ENCODE results near the gene DMXL2.
"Not testable (repeated sequence)": the region's sequence is repeated elsewhere in the genome, so short reads cannot be mapped to it uniquely, and the experiment has no call there.

The DMXL2 gene

DNA sequence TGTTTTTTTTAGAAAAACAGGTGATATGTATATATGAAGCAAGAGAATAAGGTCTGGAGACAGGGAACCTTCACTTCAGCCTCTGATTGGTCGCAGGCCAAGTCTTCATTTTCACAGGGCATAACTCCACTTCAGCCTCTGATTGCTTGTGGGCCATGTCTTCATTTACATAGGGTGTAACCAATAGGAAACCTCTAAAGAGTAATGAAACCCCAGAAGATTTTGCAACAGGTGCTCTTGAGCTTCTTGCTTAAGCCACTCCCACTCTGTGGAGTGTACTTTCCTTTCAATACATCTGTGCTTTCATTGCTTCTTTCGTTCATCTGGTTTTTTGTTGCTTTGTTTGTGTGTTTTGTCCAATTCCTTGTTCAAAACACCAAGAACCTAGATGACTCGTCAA, 36.1 kb upstream of the DMXL2 start:
- no peak for DNase-seq (ENCODE audit: extremely low read depth, low read depth)
- H3K4me3 ChIP-seq (replicated peaks; ENCODE audit: low read depth, low read length) = no peak overlapping the region
- TF ChIP-seq, protein P1, sequence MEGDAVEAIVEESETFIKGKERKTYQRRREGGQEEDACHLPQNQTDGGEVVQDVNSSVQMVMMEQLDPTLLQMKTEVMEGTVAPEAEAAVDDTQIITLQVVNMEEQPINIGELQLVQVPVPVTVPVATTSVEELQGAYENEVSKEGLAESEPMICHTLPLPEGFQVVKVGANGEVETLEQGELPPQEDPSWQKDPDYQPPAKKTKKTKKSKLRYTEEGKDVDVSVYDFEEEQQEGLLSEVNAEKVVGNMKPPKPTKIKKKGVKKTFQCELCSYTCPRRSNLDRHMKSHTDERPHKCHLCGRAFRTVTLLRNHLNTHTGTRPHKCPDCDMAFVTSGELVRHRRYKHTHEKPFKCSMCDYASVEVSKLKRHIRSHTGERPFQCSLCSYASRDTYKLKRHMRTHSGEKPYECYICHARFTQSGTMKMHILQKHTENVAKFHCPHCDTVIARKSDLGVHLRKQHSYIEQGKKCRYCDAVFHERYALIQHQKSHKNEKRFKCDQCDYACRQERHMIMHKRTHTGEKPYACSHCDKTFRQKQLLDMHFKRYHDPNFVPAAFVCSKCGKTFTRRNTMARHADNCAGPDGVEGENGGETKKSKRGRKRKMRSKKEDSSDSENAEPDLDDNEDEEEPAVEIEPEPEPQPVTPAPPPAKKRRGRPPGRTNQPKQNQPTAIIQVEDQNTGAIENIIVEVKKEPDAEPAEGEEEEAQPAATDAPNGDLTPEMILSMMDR (IDR thresholded peaks at IDR 0.05; ENCODE audit: low read depth, low read length, missing control alignments) = no peak

DNA sequence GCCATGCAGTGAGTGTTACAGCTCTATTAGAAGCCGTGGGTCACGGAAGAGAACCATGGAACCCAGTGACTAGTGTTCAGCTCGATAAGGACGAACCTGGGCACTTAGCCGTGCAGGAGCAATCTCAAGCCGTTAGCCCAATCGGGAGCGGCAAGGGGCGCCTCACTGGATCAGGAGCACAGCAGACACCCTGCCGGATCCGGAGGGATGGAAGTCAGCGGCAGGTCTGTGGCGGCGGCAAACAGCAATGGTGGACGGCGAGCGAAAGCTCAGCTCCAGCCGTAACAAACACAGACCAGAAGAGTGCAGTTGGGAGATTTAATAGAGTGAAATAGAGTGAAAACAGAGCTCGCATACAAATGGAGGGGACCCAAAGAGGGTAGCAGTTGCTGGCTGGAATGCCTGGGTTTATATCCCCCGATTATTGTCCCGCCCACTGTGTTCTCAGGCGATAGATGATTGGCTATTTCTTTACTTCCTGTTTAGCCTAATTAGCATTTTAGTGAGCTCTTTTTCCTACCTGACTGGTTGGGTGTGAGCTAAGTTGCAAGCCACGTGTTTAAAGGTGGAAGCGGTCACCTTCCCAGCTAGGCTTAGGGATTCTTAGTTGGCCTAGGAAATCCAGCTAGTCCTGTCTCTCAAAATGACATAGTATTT, 33.0 kb upstream of the DMXL2 start:
- H3K4me3 ChIP-seq (replicated peaks; ENCODE audit: low read depth, low read length); DNase-seq (ENCODE audit: extremely low read depth, low read depth): not testable (repeated sequence)

DNA sequence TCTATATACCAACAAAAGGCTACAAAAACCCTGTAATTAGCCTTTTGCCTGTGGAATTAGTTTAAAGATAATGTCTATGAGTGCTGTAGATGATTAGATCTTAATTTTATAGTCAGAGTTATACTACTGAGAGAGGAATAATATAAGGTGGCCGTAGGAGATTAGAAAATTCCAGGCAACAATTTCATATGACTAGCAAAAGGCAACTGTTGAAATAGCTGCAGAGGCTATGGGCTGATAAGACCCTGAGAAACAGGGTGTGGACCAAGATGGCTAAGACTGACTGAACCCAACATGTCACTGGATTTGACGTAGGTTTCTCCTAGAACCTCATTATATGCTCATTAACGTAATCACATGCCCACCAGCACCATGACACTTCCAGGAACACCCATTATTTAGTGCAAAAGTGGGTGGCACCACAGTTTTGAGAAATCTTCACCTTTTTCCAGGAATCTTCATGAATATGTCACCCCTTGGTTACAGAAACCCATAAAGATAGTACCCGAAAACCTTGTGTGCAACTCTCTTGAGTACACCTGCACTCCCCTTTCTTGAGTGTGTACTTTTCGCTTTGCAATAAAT, 29.6 kb upstream of the DMXL2 start:
- TF ChIP-seq, protein P1 (IDR thresholded peaks at IDR 0.05; ENCODE audit: low read depth, low read length, missing control alignments) = no peak
- no peak for DNase-seq (ENCODE audit: extremely low read depth, low read depth)

DNA sequence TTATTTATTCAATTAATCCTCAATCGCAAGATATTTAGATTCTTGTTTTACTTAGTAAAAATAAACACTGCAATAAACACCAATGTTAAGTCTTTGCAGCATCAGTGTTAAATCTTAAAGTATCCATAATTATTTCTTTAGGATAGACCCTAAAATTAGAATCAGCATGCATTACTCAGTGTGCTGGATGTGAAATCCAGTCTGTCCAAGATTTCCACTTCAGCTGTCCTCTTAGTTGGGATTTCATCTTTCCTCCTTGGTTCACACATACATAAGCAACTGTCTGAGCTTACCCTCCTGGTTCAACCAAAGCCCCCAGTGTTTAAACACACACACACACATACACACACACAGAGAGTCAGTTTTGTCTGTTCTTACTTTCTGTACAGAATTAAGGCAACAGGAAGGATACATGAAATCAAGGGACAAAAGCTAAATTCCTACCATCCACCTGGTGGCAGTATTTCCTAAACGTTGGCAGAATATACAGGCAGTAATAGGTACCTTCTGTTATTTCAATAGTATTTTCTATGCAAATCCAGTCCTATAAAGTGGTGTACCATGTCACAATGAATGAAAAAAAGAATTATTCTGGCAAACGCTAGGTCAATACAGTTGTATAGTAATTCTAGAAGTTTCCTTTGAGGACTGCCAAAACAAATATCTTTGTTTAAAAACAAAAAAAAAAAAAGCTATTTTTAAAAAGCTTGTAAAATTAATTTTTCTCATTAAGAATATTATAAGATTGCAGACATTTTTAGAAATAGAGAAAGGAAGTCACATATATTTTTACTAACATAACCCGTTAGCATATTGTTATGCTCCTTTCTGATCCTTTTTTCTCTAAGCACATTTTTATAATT, 27.3 kb upstream of the DMXL2 start:
- no peak overlapping the region for H3K4me3 ChIP-seq (replicated peaks; ENCODE audit: low read depth, low read length)
- DNase-seq (ENCODE audit: extremely low read depth, low read depth) = peak; percentile 45
- TF ChIP-seq, protein P1 (IDR thresholded peaks at IDR 0.05; ENCODE audit: low read depth, low read length, missing control alignments) = peak; percentile 51

More for the DNA sequence above, 29.6 kb upstream of the DMXL2 start:
- no peak overlapping the region for H3K4me3 ChIP-seq (replicated peaks; ENCODE audit: low read depth, low read length)

DNA sequence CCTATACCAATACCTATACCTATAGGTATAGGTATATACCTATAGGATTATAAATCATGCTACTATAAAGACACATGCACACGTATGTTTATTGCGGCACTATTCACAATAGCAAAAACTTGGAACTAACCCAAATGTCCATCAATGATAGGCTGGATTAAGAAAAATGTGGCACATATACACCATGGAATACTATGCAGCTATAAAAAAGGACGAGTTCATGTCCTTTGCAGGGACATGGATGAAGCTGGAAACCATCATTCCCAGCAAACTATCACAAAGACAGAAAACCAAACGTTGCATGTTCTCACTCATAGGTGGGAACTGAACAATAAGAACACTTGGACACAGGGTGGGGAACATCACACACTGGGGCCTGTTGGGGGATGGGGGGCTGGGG, 26.1 kb upstream of the DMXL2 start:
- DNase-seq (ENCODE audit: extremely low read depth, low read depth); H3K4me3 ChIP-seq (replicated peaks; ENCODE audit: low read depth, low read length): not testable (repeated sequence)

DNA sequence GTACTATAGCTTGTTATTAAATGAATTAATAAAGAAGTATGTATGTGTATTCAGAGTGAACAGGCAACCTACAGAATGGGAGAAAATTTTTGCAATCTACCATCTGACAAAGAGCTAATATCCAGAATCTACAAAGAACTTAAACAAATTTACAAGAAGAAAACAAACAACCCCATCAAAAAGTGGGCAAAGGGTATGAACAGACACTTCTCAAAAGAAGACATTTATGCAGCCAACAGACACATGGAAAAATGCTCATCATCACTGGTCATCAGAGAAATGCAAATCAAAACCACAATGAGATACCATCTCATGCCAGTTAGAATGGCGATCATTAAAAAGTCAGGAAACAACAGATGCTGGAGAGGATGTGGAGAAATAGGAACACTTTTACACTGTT, 25.5 kb upstream of the DMXL2 start:
- DNase-seq (ENCODE audit: extremely low read depth, low read depth); H3K4me3 ChIP-seq (replicated peaks; ENCODE audit: low read depth, low read length): not testable (repeated sequence)

DNA sequence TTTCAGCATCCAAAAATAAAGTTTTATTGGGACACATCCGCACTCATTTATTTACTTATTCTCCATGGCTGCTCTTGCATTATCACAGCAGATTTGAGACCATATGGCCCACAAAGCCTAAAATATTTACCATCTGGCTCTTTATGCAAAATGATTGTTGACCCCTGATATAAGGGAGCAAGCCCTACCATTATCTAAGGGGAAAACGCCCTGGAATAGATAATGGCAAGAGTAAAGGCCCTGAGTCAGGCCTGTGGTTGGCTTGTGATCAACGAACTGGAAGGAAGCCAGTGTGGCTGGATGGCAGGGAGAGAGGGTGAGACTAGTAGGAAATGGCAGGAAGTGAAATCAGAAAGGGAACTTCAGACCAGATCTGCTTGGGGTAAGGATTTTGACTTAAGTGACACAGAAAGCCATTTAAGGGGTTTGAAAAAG, 24.6 kb upstream of the DMXL2 start:
- H3K4me3 ChIP-seq (replicated peaks; ENCODE audit: low read depth, low read length) = no peak overlapping the region
- TF ChIP-seq, protein P1 (IDR thresholded peaks at IDR 0.05; ENCODE audit: low read depth, low read length, missing control alignments) = no peak
- peak; percentile 7 for DNase-seq (ENCODE audit: extremely low read depth, low read depth)

GRCh38 chr15:51642696-51643095, 20.1 kb upstream of the DMXL2 start:
- TF ChIP-seq, protein P1 (IDR thresholded peaks at IDR 0.05; ENCODE audit: low read depth, low read length, missing control alignments) = no peak
- no peak overlapping the region for H3K4me3 ChIP-seq (replicated peaks; ENCODE audit: low read depth, low read length)
- DNase-seq (ENCODE audit: extremely low read depth, low read depth) = no peak
